ENCODE measurements around the gene NUMB.
"Not testable (repeated sequence)": the region's sequence is repeated elsewhere in the genome, so short reads cannot be mapped to it uniquely, and the experiment has no call there.

The NUMB gene

GRCh38 chr14:73422515-73422914 lies 35.8 kb downstream of the NUMB start:
- no peak for DNase-seq (ENCODE audit: low read depth)

- DNase-seq (ENCODE audit: low read depth), result no peak
Measured at GRCh38 chr14:73418227-73418626, 40.1 kb downstream of the NUMB start.

- DNase-seq (ENCODE audit: low read depth), result not testable (repeated sequence)
Measured at GRCh38 chr14:73406248-73406647, 52.1 kb downstream of the NUMB start.

- no peak for DNase-seq (ENCODE audit: low read depth)
Measured at GRCh38 chr14:73403181-73403752, 55.1 kb downstream of the NUMB start.

- DNase-seq (ENCODE audit: low read depth), result no peak
Measured at GRCh38 chr14:73402579-73402978, 55.8 kb downstream of the NUMB start.

- no peak for DNase-seq (ENCODE audit: low read depth)
Measured at GRCh38 chr14:73397810-73398209, 60.5 kb downstream of the NUMB start.

GRCh38 chr14:73394317-73394716 lies 64.0 kb downstream of the NUMB start:
- no peak for DNase-seq (ENCODE audit: low read depth)

GRCh38 chr14:73393375-73393774 lies 65.0 kb downstream of the NUMB start:
- DNase-seq (ENCODE audit: low read depth), result no peak

- DNase-seq (ENCODE audit: low read depth), result no peak
Measured at GRCh38 chr14:73392329-73393257, 65.8 kb downstream of the NUMB start.

GRCh38 chr14:73387860-73388259 lies 70.5 kb downstream of the NUMB start:
- DNase-seq (ENCODE audit: low read depth), result not testable (repeated sequence)

GRCh38 chr14:73386342-73386741 lies 72.0 kb downstream of the NUMB start:
- DNase-seq (ENCODE audit: low read depth), result no peak

GRCh38 chr14:73385021-73385420 lies 73.3 kb downstream of the NUMB start:
- DNase-seq (ENCODE audit: low read depth), result not testable (repeated sequence)

- DNase-seq (ENCODE audit: low read depth), result no peak
Measured at GRCh38 chr14:73383356-73383755, 75.0 kb downstream of the NUMB start.

GRCh38 chr14:73381380-73382013 lies 76.8 kb downstream of the NUMB start:
- DNase-seq (ENCODE audit: low read depth), result no peak

- no peak for DNase-seq (ENCODE audit: low read depth)
Measured at GRCh38 chr14:73376585-73376984, 81.8 kb downstream of the NUMB start.

- DNase-seq (ENCODE audit: low read depth), result no peak
Measured at GRCh38 chr14:73375861-73376260, 82.5 kb downstream of the NUMB start.

- no peak for DNase-seq (ENCODE audit: low read depth)
Measured at GRCh38 chr14:73374218-73374617, 84.1 kb downstream of the NUMB start.

- DNase-seq (ENCODE audit: low read depth), result no peak
Measured at GRCh38 chr14:73372529-73372928, 85.8 kb downstream of the NUMB start.

- no peak for DNase-seq (ENCODE audit: low read depth)
Measured at GRCh38 chr14:73370561-73370960, 87.8 kb downstream of the NUMB start.

GRCh38 chr14:73369428-73369827 lies 88.9 kb downstream of the NUMB start:
- no peak for DNase-seq (ENCODE audit: low read depth)

GRCh38 chr14:73368616-73369015 lies 89.7 kb downstream of the NUMB start:
- no peak for DNase-seq (ENCODE audit: low read depth)

GRCh38 chr14:73365727-73366126 lies 92.6 kb downstream of the NUMB start:
- DNase-seq (ENCODE audit: low read depth), result no peak

GRCh38 chr14:73364559-73364958 lies 93.8 kb downstream of the NUMB start:
- no peak for DNase-seq (ENCODE audit: low read depth)

Data from T follicular helper cell (primary cell).